HG03175 (cell line): Measurements from ENCODE around the gene DENND4A.
"Not testable (repeated sequence)": the region's sequence is repeated elsewhere in the genome, so short reads cannot be mapped to it uniquely, and the experiment has no call there.

Experiments
- ATAC-seq: cut with Tn5 transposase; IDR thresholded peaks from one replicate; pipeline ENCODE4 v1.9.1; 2021; ENCODE audit warnings: mild to moderate bottlenecking, moderate library complexity; ENCODE audit not compliant: unreplicated experiment

The DENND4A gene

GRCh38 chr15:65819563-65819960, 27.5 kb upstream of the DENND4A start:
- no peak for ATAC-seq

GRCh38 chr15:65818927-65819562, 27.0 kb upstream of the DENND4A start:
- ATAC-seq = peak; percentile 73

GRCh38 chr15:65816441-65816840, 24.3 kb upstream of the DENND4A start:
- ATAC-seq = no peak

- ATAC-seq = not testable (repeated sequence)
These were observed 23.9 kb upstream of the DENND4A start for GRCh38 chr15:65816008-65816407.

DNA sequence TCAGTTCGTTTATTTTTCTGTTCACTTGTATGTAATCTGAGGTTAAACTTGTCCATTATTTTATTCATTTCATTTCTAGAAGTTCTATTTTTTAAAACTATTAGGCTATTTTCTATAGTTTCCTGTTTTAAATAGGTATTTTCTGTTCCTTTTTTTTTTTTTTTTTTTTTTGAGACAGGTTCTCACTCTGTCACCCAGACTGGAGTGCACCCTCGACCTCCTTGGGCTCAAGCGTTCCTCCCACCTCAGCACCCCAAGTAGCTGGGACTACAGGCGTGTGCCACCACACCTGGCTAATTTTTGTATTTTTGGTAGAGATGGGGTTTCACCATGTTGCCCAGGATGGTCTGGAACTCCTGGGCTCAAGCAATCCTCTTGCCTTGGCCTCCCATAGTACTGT, 22.2 kb upstream of the DENND4A start:
- ATAC-seq = not testable (repeated sequence)

- no peak for ATAC-seq
These were observed 20.8 kb upstream of the DENND4A start for GRCh38 chr15:65812916-65813315.

DNA sequence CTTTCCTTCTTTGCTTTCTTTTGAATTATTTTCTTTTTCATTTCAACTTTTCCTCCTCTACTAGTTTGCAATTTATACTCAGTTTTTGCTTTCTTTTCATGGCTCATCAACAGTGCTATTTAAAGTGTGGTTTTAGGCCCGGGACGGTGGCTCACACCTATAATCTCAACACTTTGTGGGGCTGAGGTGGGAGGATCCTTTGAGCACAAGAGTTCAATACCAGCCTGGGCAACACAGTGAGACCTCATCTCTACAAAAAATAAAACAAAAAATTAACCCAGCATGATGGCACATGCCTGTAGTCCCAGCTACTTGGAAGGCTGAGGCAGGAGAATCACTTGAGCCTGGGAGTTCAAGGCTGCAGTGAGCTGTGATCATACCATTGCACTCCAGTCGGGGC, 20.4 kb upstream of the DENND4A start:
- no peak for ATAC-seq

DNA sequence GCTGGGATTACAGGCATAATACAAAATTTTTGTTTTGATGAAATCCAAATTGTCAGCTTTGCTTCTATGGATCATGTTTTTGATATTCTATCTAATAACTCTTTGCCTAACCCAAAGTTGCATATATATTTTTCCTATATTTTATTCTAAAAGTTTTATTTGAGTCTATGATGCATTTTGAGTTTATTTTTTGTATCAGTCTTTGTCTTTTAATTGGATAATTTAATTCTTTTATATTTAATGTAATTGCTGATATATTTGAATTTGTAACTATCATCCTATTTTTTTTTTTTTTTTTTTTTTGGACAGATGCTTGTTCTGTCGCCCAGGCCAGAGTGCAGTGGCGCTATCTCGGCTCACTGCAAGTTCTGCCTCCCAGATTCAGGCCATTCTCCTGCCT, 19.7 kb upstream of the DENND4A start:
- no peak for ATAC-seq

GRCh38 chr15:65811011-65811733, 19.1 kb upstream of the DENND4A start:
- not testable (repeated sequence) for ATAC-seq

GRCh38 chr15:65806397-65806796, 14.3 kb upstream of the DENND4A start:
- no peak for ATAC-seq

GRCh38 chr15:65805019-65805745, 13.1 kb upstream of the DENND4A start:
- ATAC-seq = no peak

GRCh38 chr15:65804252-65804931, 12.3 kb upstream of the DENND4A start:
- no peak for ATAC-seq

DNA sequence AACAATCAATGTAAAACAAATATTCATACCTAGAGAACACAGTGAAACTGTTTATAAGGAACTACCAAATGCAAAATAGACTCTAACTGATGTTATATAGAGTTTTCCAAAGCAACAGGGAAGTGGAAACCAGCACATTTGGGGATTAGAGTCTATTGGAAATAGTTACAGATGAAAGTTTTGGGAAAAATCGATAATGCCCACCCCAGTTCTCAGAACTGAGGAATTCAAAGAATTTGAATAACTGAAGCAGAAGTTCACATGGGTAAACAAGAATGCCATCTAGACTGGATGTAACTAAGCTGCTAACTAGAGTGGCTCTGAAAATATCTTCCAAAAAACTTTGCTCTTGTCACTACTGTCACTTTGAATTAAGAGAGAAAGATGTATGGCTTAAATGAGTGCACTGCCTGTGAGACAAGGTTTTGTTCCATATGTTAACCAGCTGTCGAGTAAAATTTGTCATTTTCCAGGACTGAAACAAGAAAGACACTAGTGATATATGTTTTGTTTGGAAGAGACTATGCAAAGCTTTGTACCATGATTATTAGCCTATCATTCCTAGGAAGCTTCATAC, 9.2 kb upstream of the DENND4A start:
- ATAC-seq = no peak

DNA sequence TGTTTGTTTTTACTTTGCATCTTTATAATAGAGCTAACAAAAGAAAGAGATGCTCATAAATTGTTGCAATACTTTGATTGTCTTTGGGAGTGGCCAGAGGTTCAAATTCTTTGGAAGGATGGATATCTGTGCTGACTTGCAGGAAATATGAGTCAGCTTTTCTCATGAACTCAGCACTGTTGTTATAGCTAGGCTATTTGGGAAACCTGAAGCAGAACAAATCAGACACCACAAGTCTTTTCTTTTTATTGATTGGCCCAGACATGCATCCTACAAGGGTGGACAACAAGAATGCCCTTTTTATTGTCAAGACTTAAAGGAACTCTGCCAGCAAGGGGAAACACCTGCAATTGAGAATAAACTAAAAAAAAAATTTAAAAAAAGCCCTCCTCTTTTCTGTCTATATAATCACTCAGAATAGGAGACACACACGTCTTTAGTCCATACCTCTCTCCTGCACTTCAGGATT, 4.6 kb upstream of the DENND4A start:
- ATAC-seq = no peak

DNA sequence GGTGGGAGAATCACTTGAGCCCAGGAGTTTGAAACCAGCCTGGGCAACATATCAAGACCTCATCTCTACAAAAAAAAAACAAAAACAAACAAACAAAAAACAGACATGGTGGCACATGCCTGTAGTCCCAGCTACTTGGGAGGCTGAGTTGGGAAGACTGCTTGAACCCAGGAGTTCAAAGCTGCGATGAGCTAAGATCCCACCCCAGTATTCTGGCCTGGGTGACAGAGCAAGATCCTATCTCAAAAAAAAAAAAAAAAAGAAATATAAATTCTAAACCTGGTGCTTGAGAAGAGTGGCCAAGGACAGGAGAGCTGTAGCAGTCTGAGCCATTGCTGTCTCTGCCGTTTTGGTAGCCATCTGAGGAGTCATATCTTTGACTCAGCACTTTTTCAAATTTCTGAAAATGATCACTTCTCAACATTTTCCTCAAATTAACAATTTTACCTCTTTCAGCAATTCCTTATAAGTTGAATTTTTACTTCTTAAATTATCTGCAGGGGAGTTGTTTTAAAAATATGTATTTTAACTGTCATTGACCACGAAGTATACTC, 3.6 kb upstream of the DENND4A start:
- no peak for ATAC-seq

GRCh38 chr15:65793818-65794104, 1.7 kb upstream of the DENND4A start:
- no peak for ATAC-seq

- no peak for ATAC-seq
These were observed 1.1 kb upstream of the DENND4A start for GRCh38 chr15:65792988-65793817.

GRCh38 chr15:65791335-65792137, 557 bp downstream of the DENND4A start:
- ATAC-seq = no peak

DNA sequence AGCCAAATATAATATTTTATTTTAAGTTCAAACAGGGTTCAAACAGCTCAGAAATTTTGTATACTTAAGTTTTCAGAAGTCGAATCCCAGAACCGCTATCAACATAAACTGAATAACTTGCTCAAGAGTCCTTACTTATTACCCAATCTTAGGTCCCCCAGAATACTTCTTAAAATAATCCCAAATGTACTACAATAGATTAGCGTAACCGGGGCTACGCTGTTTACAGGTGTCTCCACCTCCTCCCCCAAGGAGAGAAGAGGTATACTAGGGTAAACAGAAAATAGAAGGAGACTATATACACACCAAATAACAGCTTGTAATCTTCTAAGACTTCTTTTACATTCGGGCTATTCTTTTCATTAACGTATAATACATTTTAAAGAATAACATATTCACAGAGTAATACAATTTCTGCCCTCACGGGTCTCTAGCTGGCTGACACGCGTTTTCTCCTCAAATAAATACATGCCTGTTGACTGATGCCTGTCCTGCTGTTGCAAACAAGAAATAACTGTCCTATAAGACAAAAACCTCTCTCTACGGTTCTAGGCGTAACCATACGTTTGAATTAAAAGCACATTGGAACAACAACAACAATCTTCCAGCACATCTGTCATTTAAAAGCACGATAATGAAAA, 1.3 kb downstream of the DENND4A start:
- no peak for ATAC-seq
